Gastrocnemius medialis (tissue), 4 donors: ENCODE measurements around the gene NOB1.

Experiments used
- POLR2A ChIP-seq, 2 donors: fragments of 450-650 bp; IDR thresholded peaks; one replicate each; pipeline ENCODE4 v1.6.1; 2017; ENCODE audit warnings: antibody characterized with exemption in 2 of 2, mild to moderate bottlenecking in 2 of 2, moderate library complexity in 2 of 2
- TF ChIP-seq, protein P1 (sequence below), 5 experiments: fragments of 450-650 bp in 3 of 5; fragments of 200-600 bp in 2 of 5; sonication (generic) in 2 of 5; IDR thresholded peaks in 4 of 5; conservative IDR thresholded peaks in 1 of 5; 1 replicate in 4 of 5; 2 replicates in 1 of 5; pipeline ENCODE4 v1.5.1; 2016 to 2019; ENCODE audit warnings: antibody characterized with exemption in 5 of 5, mild to moderate bottlenecking in 3 of 5, moderate library complexity in 3 of 5

DNA sequence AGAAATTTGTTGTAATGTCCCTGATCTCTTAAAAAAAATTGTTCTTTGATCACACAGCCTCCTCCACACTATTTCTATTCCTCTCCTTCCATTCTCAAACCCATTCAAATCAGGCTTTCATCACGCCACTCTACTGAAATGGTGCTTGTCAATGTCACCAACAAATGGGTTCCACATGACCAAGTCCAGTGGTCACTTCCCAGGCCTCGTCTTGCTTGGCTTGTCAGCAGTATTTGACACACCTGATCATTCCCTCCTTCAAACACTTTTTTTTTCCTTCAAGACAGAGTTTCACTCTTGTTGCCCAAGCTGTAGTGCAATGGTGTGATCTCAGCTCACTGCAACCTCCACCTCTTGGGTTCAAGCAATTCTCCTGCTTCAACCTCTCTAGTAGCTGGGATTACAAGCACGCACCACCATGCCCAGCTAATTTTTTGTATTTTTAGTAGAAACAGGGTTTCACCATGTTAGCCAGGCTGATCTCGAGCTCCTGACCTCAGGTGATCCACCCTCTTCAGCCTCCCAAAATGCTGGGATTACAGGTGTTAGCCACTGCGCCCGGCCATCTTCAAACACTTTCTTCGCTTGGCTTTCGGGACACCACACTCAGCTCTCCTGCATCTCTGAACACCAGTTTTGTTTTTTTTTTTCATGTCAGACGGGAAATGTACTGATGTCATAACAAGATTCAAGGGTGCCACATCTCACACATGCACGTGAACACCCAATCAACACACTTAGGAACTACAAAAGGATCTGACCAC lies 46.6 kb downstream of the NOB1 start:
- TF ChIP-seq, protein P1, sequence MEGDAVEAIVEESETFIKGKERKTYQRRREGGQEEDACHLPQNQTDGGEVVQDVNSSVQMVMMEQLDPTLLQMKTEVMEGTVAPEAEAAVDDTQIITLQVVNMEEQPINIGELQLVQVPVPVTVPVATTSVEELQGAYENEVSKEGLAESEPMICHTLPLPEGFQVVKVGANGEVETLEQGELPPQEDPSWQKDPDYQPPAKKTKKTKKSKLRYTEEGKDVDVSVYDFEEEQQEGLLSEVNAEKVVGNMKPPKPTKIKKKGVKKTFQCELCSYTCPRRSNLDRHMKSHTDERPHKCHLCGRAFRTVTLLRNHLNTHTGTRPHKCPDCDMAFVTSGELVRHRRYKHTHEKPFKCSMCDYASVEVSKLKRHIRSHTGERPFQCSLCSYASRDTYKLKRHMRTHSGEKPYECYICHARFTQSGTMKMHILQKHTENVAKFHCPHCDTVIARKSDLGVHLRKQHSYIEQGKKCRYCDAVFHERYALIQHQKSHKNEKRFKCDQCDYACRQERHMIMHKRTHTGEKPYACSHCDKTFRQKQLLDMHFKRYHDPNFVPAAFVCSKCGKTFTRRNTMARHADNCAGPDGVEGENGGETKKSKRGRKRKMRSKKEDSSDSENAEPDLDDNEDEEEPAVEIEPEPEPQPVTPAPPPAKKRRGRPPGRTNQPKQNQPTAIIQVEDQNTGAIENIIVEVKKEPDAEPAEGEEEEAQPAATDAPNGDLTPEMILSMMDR (IDR thresholded peaks at IDR 0.05 in 4 of 5, conservative IDR thresholded peaks at IDR 0.05 in 1 of 5), result no peak
- TF ChIP-seq POLR2A (IDR thresholded peaks at IDR 0.05), result no peak
